ENCODE measurements around the gene SRSF11. TPM values are rescaled to one million over a fixed set of nuclear protein-coding genes. Genes with fewer than 3 reads are reported as not detected.

SRSF11 gene
- total RNA-seq, 6 experiments from 2014 or later = 49.6 to 90.7 (median 62.8) TPM

- DNase-seq = no peak
- ATAC-seq = no peak
- TF ChIP-seq, protein P1, sequence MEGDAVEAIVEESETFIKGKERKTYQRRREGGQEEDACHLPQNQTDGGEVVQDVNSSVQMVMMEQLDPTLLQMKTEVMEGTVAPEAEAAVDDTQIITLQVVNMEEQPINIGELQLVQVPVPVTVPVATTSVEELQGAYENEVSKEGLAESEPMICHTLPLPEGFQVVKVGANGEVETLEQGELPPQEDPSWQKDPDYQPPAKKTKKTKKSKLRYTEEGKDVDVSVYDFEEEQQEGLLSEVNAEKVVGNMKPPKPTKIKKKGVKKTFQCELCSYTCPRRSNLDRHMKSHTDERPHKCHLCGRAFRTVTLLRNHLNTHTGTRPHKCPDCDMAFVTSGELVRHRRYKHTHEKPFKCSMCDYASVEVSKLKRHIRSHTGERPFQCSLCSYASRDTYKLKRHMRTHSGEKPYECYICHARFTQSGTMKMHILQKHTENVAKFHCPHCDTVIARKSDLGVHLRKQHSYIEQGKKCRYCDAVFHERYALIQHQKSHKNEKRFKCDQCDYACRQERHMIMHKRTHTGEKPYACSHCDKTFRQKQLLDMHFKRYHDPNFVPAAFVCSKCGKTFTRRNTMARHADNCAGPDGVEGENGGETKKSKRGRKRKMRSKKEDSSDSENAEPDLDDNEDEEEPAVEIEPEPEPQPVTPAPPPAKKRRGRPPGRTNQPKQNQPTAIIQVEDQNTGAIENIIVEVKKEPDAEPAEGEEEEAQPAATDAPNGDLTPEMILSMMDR (IDR thresholded peaks at IDR 0.05) = no peak
- no peak for TF ChIP-seq POLR2A (IDR thresholded peaks at IDR 0.05)
These were observed 26.6 kb upstream of the SRSF11 start for GRCh38 chr1:70194601-70195000.

GRCh38 chr1:70195342-70195741 is 25.8 kb upstream of the SRSF11 start:
- Histone ChIP-seq H3K9me3 (no peaks in the 10 kb centered on the region), H3K27ac (no peak overlapping the region), H3K27me3 (no peaks in the 10 kb centered on the region), H3K4me1 (peaks cover 0 to 5% (median 0%) of the 10 kb centered on the region in 4 donors), H3K4me3 (no peak overlapping the region), H3K36me3 (no peaks in the 10 kb centered on the region)
- TF ChIP-seq POLR2A (IDR thresholded peaks at IDR 0.05) = no peak
- TF ChIP-seq, protein P1 (IDR thresholded peaks at IDR 0.05) = no peak
- intact Hi-C loops (cut with DNase I) = no loop called here
- 88% methylated on average over 1 of the region's 4 CpGs for WGBS (ENCODE audit: insufficient coverage, low coverage, low lambda C conversion rate, missing lambda C conversion rate)
- no peak for ATAC-seq
- DNase-seq = no peak

More at GRCh38 chr1:70194601-70195000, 26.6 kb upstream of the SRSF11 start:
- Histone ChIP-seq H3K9me3 (no peaks in the 10 kb centered on the region), H3K27me3 (no peaks in the 10 kb centered on the region), H3K4me1 (peaks cover 0 to 5% (median 0%) of the 10 kb centered on the region in 4 donors), H3K4me3 (no peak overlapping the region), H3K36me3 (no peaks in the 10 kb centered on the region), H3K27ac (no peak overlapping the region)
- intact Hi-C loops (cut with DNase I) = no loop called here

DNA sequence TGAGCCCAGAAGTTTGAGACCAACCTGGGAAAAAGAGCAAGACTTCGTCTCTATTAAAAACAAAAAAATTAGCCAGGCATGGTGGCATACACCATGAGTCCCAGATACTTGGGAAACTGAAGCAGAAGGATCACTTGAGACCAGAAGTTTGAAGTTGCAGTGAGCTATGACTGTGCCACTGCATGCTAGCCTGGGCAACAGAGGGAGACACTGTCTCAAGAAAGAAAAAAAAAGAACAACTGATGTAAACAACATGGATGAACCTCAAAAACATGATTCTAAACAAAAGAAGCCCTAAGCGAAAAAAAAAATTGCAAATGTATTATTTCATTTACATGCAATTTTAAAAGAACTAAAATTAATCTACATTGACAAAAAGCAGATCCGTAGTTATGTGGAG is 24.8 kb upstream of the SRSF11 start:
- Histone ChIP-seq H3K36me3 (no peaks in the 10 kb centered on the region), H3K4me1 (peaks cover 0 to 5% (median 0%) of the 10 kb centered on the region in 4 donors), H3K4me3 (no peak overlapping the region), H3K9me3 (no peaks in the 10 kb centered on the region), H3K27me3 (no peaks in the 10 kb centered on the region), H3K27ac (no peak overlapping the region)
- TF ChIP-seq, protein P1 (IDR thresholded peaks at IDR 0.05) = no peak
- no peak for TF ChIP-seq POLR2A (IDR thresholded peaks at IDR 0.05)
- no peak for ATAC-seq
- no peak for DNase-seq
- WGBS (ENCODE audit: insufficient coverage, low coverage, low lambda C conversion rate, missing lambda C conversion rate) = 95% methylated on average over 3 of the region's 3 CpGs
- intact Hi-C loops (cut with DNase I) = no loop called here

GRCh38 chr1:70200065-70200464 is 21.1 kb upstream of the SRSF11 start:
- no peak for TF ChIP-seq POLR2A (IDR thresholded peaks at IDR 0.05)
- TF ChIP-seq, protein P1 (IDR thresholded peaks at IDR 0.05) = no peak
- Histone ChIP-seq H3K27ac (no peak overlapping the region), H3K27me3 (no peaks in the 10 kb centered on the region), H3K4me1 (peaks cover 0 to 15% (median 4%) of the 10 kb centered on the region in 4 donors), H3K4me3 (no peak overlapping the region), H3K9me3 (no peaks in the 10 kb centered on the region), H3K36me3 (no peaks in the 10 kb centered on the region)
- ATAC-seq (no peak), DNase-seq (no peak)
- intact Hi-C loops (cut with DNase I) = no loop called here
- WGBS (ENCODE audit: insufficient coverage, low coverage, low lambda C conversion rate, missing lambda C conversion rate) = 98% methylated on average over 4 of the region's 4 CpGs
